UCSD-AML1 (cell line): Measurements from ENCODE around the gene SAAL1.
A peak's percentile ranks its signal among the peaks of the same experiment; 100 is the strongest.
"Not testable (repeated sequence)": the region's sequence is repeated elsewhere in the genome, so short reads cannot be mapped to it uniquely, and the experiment has no call there.

Source experiments
- DNase-seq: peaks from one replicate; lab custom pipeline; 2025; ENCODE audit not compliant: unreplicated experiment; lab: John Stamatoyannopoulos, UW

Gene SAAL1

GRCh38 chr11:18105802-18106574 lies at the start of gene SAAL1:
SAAL1 (minus strand) TSS chr11:18106082; CDS start chr11:18106041, 41 bp downstream.
- DNase-seq: peak; percentile 89

GRCh38 chr11:18151581-18151980 lies 45.7 kb upstream of the SAAL1 start:
- no peak for DNase-seq

GRCh38 chr11:18145837-18146236 lies 40.0 kb upstream of the SAAL1 start:
- DNase-seq: no peak

- no peak for DNase-seq
These were observed 39.1 kb upstream of the SAAL1 start for GRCh38 chr11:18145025-18145424.

- no peak for DNase-seq
These were observed 38.4 kb upstream of the SAAL1 start for GRCh38 chr11:18144243-18144642.

- no peak for DNase-seq
These were observed 34.3 kb upstream of the SAAL1 start for GRCh38 chr11:18140145-18140544.

GRCh38 chr11:18137186-18137800 lies 31.4 kb upstream of the SAAL1 start:
- DNase-seq: no peak

- DNase-seq: no peak
These were observed 29.4 kb upstream of the SAAL1 start for GRCh38 chr11:18135308-18135707.

- DNase-seq: no peak
These were observed 26.5 kb upstream of the SAAL1 start, which contains the start of gene MRGPRX3 for GRCh38 chr11:18132341-18132740. MRGPRX3 (plus strand) TSS chr11:18132571; CDS start chr11:18137203, 4,632 bp downstream.

GRCh38 chr11:18131115-18131514 lies 25.2 kb upstream of the SAAL1 start:
- DNase-seq: not testable (repeated sequence)

- DNase-seq: not testable (repeated sequence)
These were observed 15.5 kb upstream of the SAAL1 start for GRCh38 chr11:18121331-18121828.

- peak; percentile 42 for DNase-seq
These were observed 9.7 kb upstream of the SAAL1 start for GRCh38 chr11:18115360-18116127.

- DNase-seq: no peak
These were observed 5.1 kb upstream of the SAAL1 start for GRCh38 chr11:18111005-18111404.

- no peak for DNase-seq
These were observed 2.4 kb upstream of the SAAL1 start for GRCh38 chr11:18108254-18108653.

- DNase-seq: no peak
These were observed 806 bp upstream of the SAAL1 start for GRCh38 chr11:18106688-18107087.

GRCh38 chr11:18105086-18105801 lies 638 bp downstream of the SAAL1 start:
- DNase-seq: no peak

- DNase-seq: no peak
These were observed 4.8 kb downstream of the SAAL1 start for GRCh38 chr11:18100926-18101656.

- no peak for DNase-seq
These were observed 11.9 kb downstream of the SAAL1 start for GRCh38 chr11:18093959-18094358.

GRCh38 chr11:18091731-18092130 lies 14.2 kb downstream of the SAAL1 start:
- no peak for DNase-seq

- no peak for DNase-seq
These were observed 16.9 kb downstream of the SAAL1 start for GRCh38 chr11:18088966-18089365.
